HG02642 (cell line): ENCODE data around the gene KRTAP10-2.

Experiments used
- ATAC-seq: cut with Tn5 transposase; IDR thresholded peaks from one replicate; pipeline ENCODE4 v1.9.1; 2021; ENCODE audit warnings: mild to moderate bottlenecking; ENCODE audit not compliant: unreplicated experiment, poor library complexity

The KRTAP10-2 gene

GRCh38 chr21:44517175-44517899, 34.0 kb downstream of the KRTAP10-2 start:
- ATAC-seq = no peak

- no peak for ATAC-seq
Observed at GRCh38 chr21:44516828-44517174, 34.5 kb downstream of the KRTAP10-2 start.

DNA sequence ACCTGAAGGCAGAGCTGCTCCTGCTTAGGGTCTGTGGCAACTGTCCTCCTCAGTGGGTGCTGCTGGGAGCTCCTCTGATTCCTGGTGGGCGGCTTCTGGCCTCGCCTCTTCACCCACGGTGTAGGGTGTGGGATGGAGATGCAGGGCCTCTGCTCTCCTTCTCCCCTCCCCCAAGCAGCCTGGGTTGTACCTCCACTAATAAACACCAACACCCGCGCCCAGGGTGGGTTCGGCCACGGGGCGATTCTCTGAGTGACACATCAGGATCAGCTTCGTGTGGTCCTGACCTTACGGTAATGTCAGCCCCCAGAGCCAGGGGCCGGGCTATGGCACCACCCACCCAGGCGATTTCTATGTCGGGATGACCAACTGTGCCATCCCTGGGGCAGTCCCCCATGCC, 35.0 kb downstream of the KRTAP10-2 start:
- no peak for ATAC-seq

DNA sequence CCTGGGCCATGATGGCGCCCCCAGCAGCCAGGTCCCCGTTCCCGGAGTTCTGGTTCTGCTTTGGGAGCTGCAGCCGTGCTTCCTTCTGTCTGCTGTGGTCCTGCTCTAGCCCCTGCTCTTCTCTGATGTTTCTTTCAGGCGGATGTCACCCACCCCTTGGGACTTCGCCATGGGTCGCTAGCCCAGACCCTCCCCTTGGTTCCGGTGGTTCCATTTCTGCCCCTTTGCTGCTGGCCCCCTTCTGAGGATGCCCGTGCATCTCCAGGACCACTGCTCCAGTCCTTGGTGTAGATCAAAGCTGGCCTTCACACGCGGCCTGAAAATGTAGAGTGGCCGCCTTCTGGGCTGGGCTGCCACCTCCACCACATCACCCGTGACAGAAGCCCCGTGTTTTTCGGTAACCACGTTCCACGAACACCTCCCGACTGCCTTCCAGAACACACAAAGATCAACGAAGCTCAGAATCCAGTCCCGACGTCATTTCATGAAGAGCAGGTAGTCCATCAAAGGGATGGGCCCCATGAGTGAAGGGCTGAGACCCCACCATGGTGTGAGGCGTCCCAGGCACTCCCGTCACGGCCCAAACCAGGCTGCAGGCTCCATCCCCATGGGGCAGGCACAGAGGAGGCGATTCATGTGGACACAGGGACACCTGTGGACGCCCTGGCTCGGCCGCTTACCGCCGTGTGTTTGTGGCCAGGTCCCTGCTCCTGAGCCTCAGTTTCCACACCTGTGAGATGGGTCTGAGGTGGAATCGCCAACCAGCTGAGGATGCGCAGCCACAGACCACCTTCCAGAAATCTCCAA, 35.7 kb downstream of the KRTAP10-2 start:
- no peak for ATAC-seq

- ATAC-seq = no peak
Observed at GRCh38 chr21:44514746-44515358, 36.5 kb downstream of the KRTAP10-2 start.

DNA sequence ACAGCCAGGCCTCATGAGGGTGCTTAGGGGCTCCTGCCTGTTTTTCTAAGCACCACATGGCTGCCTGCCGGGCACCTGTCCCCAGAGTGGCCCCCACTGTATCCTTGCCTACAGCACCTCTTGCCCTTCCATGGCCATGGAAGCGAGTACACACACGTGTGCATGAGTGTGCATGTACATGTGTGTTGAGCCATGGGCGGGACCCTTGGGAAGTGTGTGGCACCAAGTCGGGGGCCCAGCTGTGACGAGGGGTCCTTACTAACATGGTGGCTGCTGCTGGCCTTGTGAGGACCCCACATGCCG, 37.1 kb downstream of the KRTAP10-2 start:
- ATAC-seq = no peak

GRCh38 chr21:44513389-44514217, 37.7 kb downstream of the KRTAP10-2 start:
- ATAC-seq = no peak

- ATAC-seq = no peak
Observed at GRCh38 chr21:44512496-44513388, 38.6 kb downstream of the KRTAP10-2 start.

DNA sequence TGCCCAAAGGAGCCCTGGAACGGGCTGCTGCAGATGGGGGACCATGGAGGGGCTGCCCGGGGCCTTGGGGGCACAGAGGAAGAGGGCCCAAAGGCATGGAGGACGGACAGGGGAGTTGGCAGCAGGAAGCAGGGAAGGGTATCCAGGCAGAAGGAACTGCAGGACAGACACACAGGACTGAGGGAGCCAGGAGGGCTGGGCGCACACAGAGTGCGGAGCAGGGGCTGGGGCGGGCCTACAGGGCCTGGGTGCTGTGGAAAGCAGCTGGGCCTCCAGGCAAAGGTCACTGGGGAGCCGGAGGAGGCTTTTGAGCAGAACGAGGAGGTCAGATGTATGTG, 39.4 kb downstream of the KRTAP10-2 start:
- ATAC-seq = no peak

DNA sequence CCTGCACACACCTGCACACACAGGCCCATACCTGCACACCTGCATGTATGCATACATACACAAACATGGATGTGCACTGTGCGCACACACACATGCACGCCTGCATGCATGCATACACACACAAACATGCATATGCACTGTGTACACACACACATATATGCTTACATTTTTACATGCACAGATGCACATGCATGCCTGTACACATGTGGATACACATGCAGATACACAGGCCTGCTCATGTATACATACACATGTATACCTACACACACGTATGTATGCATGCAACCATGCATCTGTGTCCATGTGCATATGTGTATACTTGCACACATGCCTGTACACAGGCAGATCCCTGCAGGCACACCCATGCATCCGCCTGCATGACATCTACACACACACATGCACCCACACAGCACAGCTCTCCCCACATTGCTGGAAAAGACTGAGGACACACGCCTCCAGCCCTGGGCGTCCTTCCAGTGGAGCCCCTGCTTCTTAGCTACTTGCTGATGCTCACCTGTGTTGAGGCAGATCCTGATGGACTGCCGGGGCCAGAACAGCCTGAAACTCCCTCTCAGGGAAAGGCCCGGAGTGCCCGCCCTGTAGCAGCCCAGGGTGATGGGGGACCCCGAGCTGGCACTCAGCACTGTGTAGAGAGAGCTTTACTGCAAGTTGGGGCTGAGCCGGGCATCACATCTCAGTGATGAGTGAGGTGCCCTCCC, 39.9 kb downstream of the KRTAP10-2 start:
- ATAC-seq = no peak

DNA sequence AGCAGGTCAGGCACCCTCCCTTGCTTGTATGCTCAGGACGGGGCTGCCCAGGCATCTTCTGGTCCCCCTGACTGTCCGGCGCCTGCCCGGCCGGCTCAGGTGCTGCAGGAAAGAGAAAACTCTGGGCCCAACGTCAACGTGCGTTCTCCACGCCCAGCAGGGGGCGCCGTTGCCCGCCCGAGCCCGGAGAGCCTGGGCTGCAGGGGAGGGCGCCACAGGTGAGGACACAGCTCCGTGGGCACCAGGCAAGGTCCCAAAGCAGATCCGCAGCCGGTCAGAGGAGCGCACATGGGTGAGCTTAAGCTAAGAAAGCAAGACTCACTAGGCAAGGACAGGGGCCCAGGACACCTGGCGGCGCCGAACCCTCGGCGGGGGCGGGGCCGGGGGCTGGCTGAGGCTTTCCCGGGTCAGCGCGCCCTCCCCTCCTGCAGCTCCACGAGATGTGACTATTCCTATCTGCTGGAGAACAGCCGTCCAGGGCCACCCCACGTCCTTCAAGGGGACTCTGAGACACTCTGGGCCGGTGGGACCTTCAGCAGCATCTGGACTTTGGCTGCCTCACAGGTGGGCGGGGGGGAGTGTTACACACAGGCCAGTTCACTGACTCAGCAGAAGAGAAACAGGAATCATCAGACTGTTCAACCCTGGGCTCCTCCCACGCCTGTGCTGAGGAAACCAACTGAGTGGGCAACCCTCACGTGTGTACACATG, 40.6 kb downstream of the KRTAP10-2 start:
- ATAC-seq = no peak

- no peak for ATAC-seq
Observed at GRCh38 chr21:44510109-44510507, 41.2 kb downstream of the KRTAP10-2 start.

DNA sequence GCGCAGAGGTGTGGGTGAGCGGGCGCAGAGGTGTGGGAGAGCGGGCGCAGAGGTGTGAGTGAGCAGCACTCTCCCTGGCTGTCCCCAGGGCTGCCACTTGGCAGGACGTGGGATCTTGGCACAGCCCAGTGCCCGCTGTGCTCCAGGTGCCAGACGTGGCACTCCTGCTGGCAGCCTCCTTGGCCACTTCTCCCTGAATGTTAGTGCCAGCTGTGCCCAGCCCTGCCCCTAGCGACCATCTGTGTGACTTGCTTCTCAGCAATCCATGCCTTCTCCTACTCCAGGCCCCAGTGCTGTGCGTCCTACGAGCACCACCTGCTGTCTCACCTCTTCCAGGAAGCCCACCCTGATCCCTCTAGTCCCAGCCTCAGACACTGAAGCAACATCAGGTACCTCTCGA, 41.8 kb downstream of the KRTAP10-2 start:
- no peak for ATAC-seq

DNA sequence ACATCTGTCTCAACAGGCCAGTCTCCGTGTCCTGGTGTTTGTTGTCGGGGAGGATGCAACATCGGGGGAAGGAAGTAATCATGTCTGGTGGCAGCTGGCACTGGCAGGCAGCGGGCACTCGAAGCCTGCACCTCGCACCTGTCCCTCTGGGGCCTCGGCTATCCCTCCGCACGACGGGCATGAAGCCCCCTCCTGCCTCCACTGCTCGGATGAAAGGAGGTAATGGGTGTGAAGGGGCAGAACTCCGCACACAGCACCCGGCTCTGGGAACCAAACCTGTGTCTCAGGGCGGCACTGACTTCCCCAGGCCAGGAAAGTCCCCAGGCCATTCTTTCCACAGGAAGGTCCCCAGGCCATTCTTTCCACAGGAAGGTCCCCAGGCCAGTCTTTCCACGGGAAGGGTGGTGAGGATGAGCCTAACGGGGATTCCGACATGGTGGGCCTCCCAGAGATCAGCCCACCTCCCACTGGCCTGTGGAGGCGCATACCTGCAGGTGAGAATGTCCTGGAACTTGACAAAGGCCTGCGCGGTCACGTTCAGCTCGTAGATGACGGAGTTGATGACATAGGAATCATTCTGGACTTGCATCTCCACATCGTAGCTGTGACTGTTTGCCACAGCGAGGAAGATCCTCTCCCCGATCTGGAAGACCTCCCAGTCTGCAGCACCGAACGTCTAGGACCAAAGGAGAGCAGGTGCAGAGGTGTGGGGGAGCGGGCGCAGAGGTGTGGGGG, 42.4 kb downstream of the KRTAP10-2 start:
- no peak for ATAC-seq

GRCh38 chr21:44508426-44508710, 42.9 kb downstream of the KRTAP10-2 start:
- ATAC-seq = no peak

- no peak for ATAC-seq
Observed at GRCh38 chr21:44507673-44508425, 43.5 kb downstream of the KRTAP10-2 start.
